GM21515 (cell line): ENCODE results near the gene GLT8D2.
"Not testable (repeated sequence)": the region's sequence is repeated elsewhere in the genome, so short reads cannot be mapped to it uniquely, and the experiment has no call there.

Experiments
- ATAC-seq: cut with Tn5 transposase; IDR thresholded peaks from one replicate; pipeline ENCODE4 v1.9.1; 2021; ENCODE audit not compliant: unreplicated experiment

GLT8D2 gene

GRCh38 chr12:104054681-104055346 is 4.8 kb upstream of the GLT8D2 start:
- no peak for ATAC-seq

GRCh38 chr12:104050436-104050835 is 449 bp upstream of the GLT8D2 start:
- ATAC-seq: no peak

GRCh38 chr12:104049278-104049902 is 597 bp downstream of the GLT8D2 start:
- no peak for ATAC-seq

- ATAC-seq: no peak
Observed at GRCh38 chr12:104048811-104049210, 1.2 kb downstream of the GLT8D2 start.

GRCh38 chr12:104048162-104048561 is 1.8 kb downstream of the GLT8D2 start:
- ATAC-seq: no peak

DNA sequence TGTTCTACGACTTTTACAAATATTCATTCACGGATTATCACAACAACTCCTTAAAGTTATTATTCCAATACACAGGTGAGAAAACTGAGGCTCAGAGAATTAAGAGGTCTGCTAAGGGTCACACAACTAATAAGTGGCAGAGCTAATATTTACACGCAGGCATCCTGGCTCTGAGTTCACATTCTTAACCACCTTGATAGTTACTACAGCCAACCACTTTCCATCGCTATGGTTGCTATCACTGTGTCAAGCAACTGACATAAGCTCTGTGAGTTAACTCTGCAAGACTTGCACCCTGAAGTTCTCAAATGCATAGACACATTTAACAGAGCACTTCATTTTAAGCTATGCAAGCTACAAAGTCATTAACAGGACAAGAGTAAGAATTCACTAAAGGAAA is 3.7 kb downstream of the GLT8D2 start:
- no peak for ATAC-seq

DNA sequence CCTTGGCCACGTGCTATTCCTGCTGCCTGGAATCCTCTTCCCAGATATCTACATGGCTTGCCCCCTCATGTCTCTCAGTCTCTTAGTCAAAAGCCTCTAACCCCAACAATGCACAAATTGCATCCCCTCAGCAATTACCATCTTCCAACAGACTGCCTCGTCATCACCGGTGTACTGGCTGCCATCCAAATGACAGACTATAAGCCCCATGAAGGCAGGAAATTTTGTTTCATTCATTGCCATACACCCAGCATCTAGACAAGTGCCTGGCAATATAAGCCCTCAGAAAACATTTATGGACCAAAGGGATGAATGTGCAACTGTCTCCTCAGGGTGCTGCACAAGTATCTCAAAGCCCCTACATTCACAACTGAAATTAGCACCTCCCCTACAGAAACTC is 5.8 kb downstream of the GLT8D2 start:
- no peak for ATAC-seq

- ATAC-seq: no peak
Observed at GRCh38 chr12:104042580-104042979, 7.4 kb downstream of the GLT8D2 start.

GRCh38 chr12:104039769-104040168 is 10.2 kb downstream of the GLT8D2 start:
- ATAC-seq: not testable (repeated sequence)

DNA sequence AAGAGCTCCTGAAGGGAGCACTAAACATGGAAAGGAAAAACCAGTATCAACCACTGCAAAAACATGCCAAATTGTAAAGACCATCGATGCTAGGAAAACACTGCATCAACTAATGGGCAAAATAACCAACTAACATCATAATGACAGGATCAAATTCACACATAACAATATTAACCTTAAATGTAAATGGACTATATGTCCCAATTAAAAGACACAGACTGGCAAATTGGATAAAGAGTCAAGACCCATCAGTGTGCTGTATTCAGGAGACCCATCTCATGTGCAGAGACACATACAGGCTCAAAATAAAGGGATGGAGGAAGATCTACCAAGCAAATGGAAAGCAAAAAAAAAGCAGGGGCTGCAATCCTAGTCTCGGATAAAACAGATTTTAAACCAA is 13.8 kb downstream of the GLT8D2 start:
- ATAC-seq: not testable (repeated sequence)

GRCh38 chr12:104030596-104030995 is 19.4 kb downstream of the GLT8D2 start:
- ATAC-seq: not testable (repeated sequence)

DNA sequence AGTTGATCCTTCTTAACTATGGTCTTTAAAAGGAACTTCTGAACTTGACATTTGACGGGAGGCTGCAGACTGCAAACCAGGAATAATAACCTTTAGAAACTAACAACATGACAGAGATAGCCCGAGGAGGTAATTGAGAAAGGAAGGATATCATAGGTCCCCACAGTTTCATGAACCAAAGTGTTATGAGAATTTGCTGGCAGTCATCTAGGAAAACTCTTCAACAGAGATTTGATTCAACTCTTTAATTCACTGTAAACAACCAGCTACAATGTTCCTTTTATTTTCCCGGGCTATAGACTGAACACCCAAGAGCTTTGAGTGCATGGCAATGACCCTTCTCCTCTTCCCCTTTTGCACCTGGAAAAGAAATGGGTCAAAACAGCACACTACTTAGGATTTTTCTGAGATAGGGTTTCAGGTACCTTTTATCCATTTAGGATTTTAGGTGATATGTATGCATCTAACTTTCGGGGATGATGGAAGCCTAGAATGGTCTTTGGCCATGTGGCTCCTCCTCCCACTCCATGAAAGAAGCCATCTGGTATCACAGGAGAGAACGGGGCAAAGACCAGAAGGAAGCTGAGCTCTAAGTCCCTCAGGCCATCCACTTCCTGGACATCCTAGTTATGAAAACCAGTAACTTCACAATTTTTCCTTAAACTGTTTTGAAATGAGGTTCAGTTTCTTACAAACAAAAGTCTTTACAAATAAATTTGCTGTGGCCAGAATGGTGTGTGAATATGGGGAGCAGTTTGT is 23.0 kb downstream of the GLT8D2 start:
- no peak for ATAC-seq

GRCh38 chr12:104025771-104026170 is 24.2 kb downstream of the GLT8D2 start:
- ATAC-seq: no peak

DNA sequence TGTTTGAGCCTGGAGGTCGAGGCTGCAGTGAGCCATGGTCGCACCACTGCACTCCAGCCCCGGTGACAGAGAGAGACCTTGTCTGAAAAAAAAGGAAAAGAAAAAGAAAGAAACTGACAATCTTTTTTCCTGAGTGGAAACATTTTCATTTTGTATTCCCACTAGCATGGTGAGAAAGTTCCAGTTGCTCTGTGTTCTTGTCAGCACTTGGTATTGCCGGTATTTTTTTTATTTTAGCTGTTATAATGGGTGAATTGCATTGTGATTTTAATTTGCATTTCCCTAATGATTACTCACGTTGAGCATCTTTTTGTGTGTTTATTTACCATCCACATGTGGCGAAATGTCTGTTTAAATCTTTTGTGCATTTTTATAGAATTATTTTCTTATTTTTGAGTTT is 25.6 kb downstream of the GLT8D2 start:
- ATAC-seq: no peak

DNA sequence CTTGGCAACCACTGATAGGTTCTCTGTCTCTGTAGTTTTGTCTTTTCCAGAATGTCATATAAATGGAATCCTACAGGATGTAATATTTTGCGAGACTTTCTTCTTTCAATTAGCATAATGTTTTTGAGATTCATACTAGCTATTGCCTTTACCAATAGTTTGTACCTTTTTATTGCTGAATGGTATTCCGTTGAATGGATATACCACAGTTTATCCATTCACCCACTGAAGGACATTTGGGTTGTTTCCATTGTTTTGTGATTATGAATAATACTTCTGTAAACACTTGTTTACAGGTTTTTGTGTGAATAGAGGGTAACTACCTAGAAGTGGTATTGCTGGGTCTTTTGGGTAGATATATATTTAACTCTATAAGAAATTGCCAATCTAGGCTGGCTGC is 26.3 kb downstream of the GLT8D2 start:
- no peak for ATAC-seq

- no peak for ATAC-seq
Observed at GRCh38 chr12:104022786-104023185, 27.2 kb downstream of the GLT8D2 start.

- ATAC-seq: not testable (repeated sequence)
Observed at GRCh38 chr12:104021862-104022261, 28.1 kb downstream of the GLT8D2 start.

DNA sequence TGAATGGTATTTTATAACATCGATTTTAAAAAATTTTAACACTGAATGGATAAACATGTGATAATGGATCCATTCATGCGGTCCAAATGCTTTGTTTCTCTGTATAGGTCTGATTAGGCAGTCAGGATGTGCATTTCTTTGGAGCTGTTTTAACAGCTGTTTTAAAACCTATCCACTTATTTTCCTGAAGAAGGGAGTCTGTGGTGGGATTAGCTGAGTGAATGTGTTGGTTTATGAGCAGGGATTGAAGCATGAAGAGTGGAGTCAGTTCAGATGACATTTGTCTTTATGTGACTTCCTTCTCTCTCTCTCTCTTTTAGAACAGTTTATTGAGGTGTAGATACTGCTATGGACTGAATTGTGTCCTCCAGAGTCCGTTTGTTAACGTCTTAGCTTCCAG is 37.7 kb downstream of the GLT8D2 start:
- ATAC-seq: no peak

GRCh38 chr12:104011253-104011652 is 38.7 kb downstream of the GLT8D2 start:
- ATAC-seq: no peak

GRCh38 chr12:104010606-104011169 is 39.3 kb downstream of the GLT8D2 start:
- ATAC-seq: no peak

DNA sequence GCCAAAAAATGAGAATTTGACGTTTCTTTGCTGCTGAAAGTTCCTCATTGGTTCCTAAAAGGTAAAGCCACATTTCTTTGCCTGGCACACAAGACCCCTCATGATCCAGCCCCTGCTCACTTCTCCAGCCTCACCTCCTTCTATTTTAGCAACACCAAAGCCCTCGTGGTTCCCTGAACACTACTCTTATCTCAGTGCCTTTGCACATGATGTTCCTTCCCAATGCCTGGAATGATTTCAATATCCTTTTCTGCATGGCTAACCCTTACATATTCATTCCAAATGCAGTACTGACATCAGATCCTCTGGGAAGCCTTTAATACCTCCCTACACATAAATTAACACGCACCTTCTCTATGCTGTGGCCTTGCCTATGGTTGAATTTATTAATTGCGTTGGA is 39.9 kb downstream of the GLT8D2 start:
- ATAC-seq: no peak

DNA sequence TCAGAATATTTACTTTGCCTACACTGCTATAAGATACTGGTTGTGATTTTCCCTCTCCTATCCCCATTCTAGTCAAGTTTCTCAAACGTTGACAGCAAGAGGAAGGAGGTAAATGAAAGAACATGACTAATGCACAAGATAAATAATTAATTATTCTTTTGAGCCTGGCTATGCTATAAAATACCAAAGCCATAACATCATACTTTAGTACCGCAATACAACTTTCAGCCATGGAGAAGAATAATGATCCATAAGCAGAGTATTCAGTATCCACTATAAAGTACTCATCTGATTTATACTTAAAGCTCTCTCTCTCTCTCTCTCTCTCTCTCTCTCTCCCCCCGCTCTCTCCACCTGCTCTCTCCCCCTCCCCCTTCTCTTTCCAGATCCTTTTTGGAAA is 43.1 kb downstream of the GLT8D2 start:
- no peak for ATAC-seq
